Body of pancreas (tissue), 4 donors: Measurements from ENCODE around the gene TMEM221. TPM values are rescaled to one million over a fixed set of nuclear protein-coding genes. Genes with fewer than 3 reads are reported as not detected.
A peak's percentile ranks its signal among the peaks of the same experiment; 100 is the strongest.

Source experiments
- ATAC-seq: fragments of 150-250 bp; one replicate; pipeline ENCODE4 v1.9.1; 2016
- DNase-seq, 4 donors: peaks; one replicate each; pipeline ENCODE4 v3.0.0-alpha.2; 2019
- H3K27ac ChIP-seq, 4 donors: fragments of 200-600 bp; sonication (generic); 1 replicate in 3 of 4; 2 replicates in 1 of 4; pipeline versions ENCODE4 v1.5.1 to v1.6.1; 2016 to 2019; ENCODE audit warnings: mild to moderate bottlenecking in 1 of 4, mixed read lengths in 1 of 4, moderate library complexity in 1 of 4
- H3K27me3 ChIP-seq, 2 donors: fragments of 200-600 bp; sonication (generic); one replicate each; pipeline ENCODE4 v1.6.0; 2016; ENCODE audit warnings: mild to moderate bottlenecking in 1 of 2
- H3K36me3 ChIP-seq, 2 donors: fragments of 200-600 bp; sonication (generic); replicated peaks in 1 of 2; 2 replicates each; pipeline ENCODE4 v1.5.1; 2016; ENCODE audit warnings: low read depth in 2 of 2; ENCODE audit not compliant: insufficient read depth in 1 of 2
- H3K4me1 ChIP-seq: fragments of 200-600 bp; sonication (generic); one replicate; pipeline ENCODE4 v1.6.0; 2016
- H3K4me3 ChIP-seq, 2 donors: fragments of 200-600 bp; sonication (generic); 1 replicate in 1 of 2; 2 replicates in 1 of 2; pipeline ENCODE4 v1.5.1; 2016 to 2019
- H3K9me3 ChIP-seq, 3 donors: fragments of 200-600 bp; sonication (generic); 1 replicate in 2 of 3; 2 replicates in 1 of 3; pipeline ENCODE4 v1.5.1; 2016
- CTCF ChIP-seq, 7 experiments: fragments of 450-650 bp in 4 of 7; fragments of 200-600 bp in 3 of 7; sonication (generic) in 3 of 7; IDR thresholded peaks; one replicate each; pipeline ENCODE4 v1.5.1; 2016 to 2019; ENCODE audit warnings: antibody characterized with exemption in 7 of 7
- POLR2A ChIP-seq, 3 donors: fragments of 450-650 bp; IDR thresholded peaks; one replicate each; pipeline ENCODE4 v1.6.1; 2016; ENCODE audit warnings: antibody characterized with exemption in 3 of 3, mild to moderate bottlenecking in 2 of 3
- WGBS, 2 donors: methylation state at CpG; one replicate each; pipeline ENCODE4 v1.1.5; 2017; 5-methylcytosine and 5-hydroxymethylcytosine counted together
- intact Hi-C: fragments of 100-400 bp; cut with DNase I; formaldehyde crosslinking; loops from one replicate; pipeline ENCODE4 v1.15.1; 2023
- total RNA-seq, 2 donors: library from RNA; depleted of rRNA; stranded (reverse); fragments of >200 nt; gene quantifications; one replicate each; pipeline ENCODE4 v1.1.0, GENCODE V29; 2016

Gene TMEM221
- total RNA-seq, 2 donors from 2014 or later: 0.52 TPM; not detected in 1

- H3K36me3 ChIP-seq: no peaks in the 10 kb centered on the region
- no peaks in the 10 kb centered on the region for H3K4me1 ChIP-seq
- H3K4me3 ChIP-seq: no peak overlapping the region
- no peaks in the 10 kb centered on the region for H3K27me3 ChIP-seq
- TF ChIP-seq CTCF (IDR thresholded peaks at IDR 0.05) (no peak), POLR2A (IDR thresholded peaks at IDR 0.05) (no peak)
- no peaks in the 10 kb centered on the region for H3K9me3 ChIP-seq
- ATAC-seq (peak; percentile 12), DNase-seq (no peak)
- intact Hi-C loops: no loop called here
- H3K27ac ChIP-seq: peak overlapping the region in 1 of 4 donors; percentile 28
- 13 to 25% methylated on average over 4 to 5 of the region's 5 CpGs for WGBS, 2 donors
These were observed 751 bp downstream of the TMEM221 start for GRCh38 chr19:17447704-17448130.

DNA sequence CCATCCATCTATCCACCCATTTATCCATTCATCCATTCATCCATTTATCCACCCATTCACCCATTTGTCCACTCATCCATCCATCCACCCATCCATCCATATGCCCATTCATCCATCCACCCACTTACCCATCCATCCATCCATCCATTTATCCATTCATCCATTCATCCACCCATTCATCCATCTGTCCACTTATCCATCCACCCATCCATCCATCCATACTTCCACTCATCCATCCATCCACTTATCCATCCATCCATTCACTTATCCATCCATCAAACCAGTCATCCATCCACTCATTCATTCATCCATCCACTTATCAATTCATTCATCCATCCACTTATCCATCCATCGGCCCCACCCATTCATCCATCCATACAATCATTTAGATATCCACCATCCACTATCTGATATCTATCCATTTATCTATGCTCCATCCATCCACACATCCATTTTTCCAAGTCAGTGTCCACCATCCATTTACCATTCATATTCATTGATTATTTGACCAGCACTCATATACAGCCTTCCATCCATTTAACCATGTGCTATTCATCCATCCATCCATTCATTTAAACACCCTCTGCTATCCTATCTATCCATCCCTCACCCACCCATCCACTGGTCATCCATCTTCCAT, 2.8 kb downstream of the TMEM221 start:
- Histone ChIP-seq H3K27ac (no peak overlapping the region), H3K27me3 (no peaks in the 10 kb centered on the region), H3K4me1 (no peaks in the 10 kb centered on the region), H3K9me3 (no peaks in the 10 kb centered on the region), H3K36me3 (no peaks in the 10 kb centered on the region), H3K4me3 (no peak overlapping the region)
- no peak for DNase-seq
- intact Hi-C loops: no loop called here
- no peak for ATAC-seq
- TF ChIP-seq POLR2A (IDR thresholded peaks at IDR 0.05): no peak
- no peak for TF ChIP-seq CTCF (IDR thresholded peaks at IDR 0.05)
- WGBS, 2 donors: 92% methylated on average over 1 of the region's 1 CpG

DNA sequence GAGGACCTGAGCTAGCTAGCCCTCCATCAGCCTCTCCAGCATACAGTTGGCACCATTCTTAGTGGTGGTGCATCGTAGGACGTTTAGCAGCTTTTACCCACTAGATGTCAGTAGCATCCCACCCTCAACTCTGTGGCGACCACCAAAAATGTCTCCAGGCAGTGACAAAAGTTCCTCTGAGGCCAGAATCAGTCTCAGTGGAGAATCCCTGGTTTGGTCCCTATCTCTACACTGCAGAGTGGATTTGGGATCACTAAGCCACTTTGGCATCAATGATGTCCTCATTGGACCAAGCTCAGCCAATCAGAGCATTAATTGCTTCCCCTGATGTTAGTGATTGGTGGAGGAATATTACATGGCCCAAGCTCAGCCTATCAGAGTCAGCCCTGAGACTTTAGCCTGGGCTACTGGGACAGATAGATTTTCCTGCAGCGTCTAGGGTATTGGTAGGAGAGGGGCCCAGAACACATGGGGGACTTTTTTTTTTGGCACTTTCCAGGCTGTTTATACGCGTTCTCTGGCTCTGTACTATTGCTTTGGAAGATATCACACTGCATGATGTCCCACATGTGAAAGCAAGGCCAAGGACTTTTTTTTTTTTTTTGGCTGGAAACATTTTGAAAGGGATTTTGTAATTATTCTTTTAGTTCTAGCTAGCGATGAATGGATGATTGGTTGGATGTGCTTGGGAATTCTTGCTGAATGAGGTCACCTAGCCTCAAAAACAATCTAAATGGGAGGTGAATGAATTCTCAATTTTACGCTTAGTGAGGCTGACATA, 7.0 kb downstream of the TMEM221 start:
- no peak for TF ChIP-seq POLR2A (IDR thresholded peaks at IDR 0.05)
- peak in 6 of 7 experiments; percentile 8 to 51 (median 43) for TF ChIP-seq CTCF (IDR thresholded peaks at IDR 0.05)
- DNase-seq: peak in 2 of 4 donors; percentile 14 to 23
- no peaks in the 10 kb centered on the region for H3K27me3 ChIP-seq
- intact Hi-C loops: no loop called here
- no peak overlapping the region for H3K27ac ChIP-seq
- H3K4me1 ChIP-seq: no peaks in the 10 kb centered on the region
- no peak overlapping the region for H3K4me3 ChIP-seq
- H3K36me3 ChIP-seq: no peaks in the 10 kb centered on the region
- H3K9me3 ChIP-seq: no peaks in the 10 kb centered on the region
- peak; percentile 58 for ATAC-seq
- 53 to 68% methylated on average over 8 of the region's 8 CpGs for WGBS, 2 donors

DNA sequence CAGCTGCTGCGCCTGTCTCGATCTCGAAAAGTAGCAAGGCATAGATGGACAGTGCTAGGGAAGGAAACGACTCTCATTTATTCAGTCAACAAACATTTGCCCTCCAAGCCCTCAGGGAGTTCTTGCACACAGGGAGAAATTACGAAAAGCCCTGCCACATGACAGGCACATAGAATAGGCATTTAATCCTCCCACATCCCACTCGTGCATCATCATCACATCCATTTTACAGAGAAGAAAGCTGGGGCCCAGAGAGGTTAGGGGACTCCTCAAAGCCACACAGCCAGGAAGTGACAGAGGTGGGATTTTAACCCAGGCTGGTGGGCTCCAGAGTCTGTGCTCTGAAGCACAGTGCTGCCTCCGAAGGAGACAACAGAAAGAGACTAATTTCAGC, 11.6 kb downstream of the TMEM221 start:
- no peak for ATAC-seq
- H3K4me1 ChIP-seq: no peaks in the 10 kb centered on the region
- DNase-seq: no peak
- TF ChIP-seq POLR2A (IDR thresholded peaks at IDR 0.05): no peak
- TF ChIP-seq CTCF (IDR thresholded peaks at IDR 0.05): no peak
- intact Hi-C loops: no loop called here
- no peaks in the 10 kb centered on the region for H3K9me3 ChIP-seq
- H3K4me3 ChIP-seq: no peak overlapping the region
- 81 to 82% methylated on average over 6 to 7 of the region's 7 CpGs for WGBS, 2 donors
- no peaks in the 10 kb centered on the region for H3K27me3 ChIP-seq
- H3K27ac ChIP-seq: no peak overlapping the region
- no peaks in the 10 kb centered on the region for H3K36me3 ChIP-seq
